K562 (cell line): ENCODE measurements around the gene NDUFC2. TPM values are rescaled to one million over a fixed set of nuclear protein-coding genes. Genes with fewer than 3 reads are reported as not detected.

ENCODE experiments used
- ARID4B ChIP-seq: sonication (generic); formaldehyde crosslinking; IDR thresholded peaks from 2 replicates; pipeline ENCODE4 v1.8.0; 2022; ENCODE audit warnings: mild to moderate bottlenecking, missing genetic modification reagents
- CC2D1A ChIP-seq: fragments of 450-650 bp; IDR thresholded peaks from 2 replicates; pipeline ENCODE4 v1.6.1; 2017; ENCODE audit warnings: mild to moderate bottlenecking
- DPF2 ChIP-seq: fragments of 450-650 bp; IDR thresholded peaks from 2 replicates; pipeline ENCODE4 v1.6.1; 2016
- FOXK1 ChIP-seq: sonication (generic); formaldehyde crosslinking; IDR thresholded peaks from 2 replicates; pipeline ENCODE4 v1.8.0; 2022; ENCODE audit warnings: missing genetic modification reagents, mild to moderate bottlenecking, borderline replicate concordance
- FOXK2 ChIP-seq, 2 experiments: fragments of 450-650 bp; IDR thresholded peaks in 1 of 2; conservative IDR thresholded peaks in 1 of 2; 2 replicates each; pipeline ENCODE4 v1.6.1; 2016; ENCODE audit warnings: low read depth in 2 of 2, mild to moderate bottlenecking in 1 of 2
- HDAC8 ChIP-seq: fragments of 450-650 bp; IDR thresholded peaks from 2 replicates; pipeline ENCODE4 v1.6.1; 2016; ENCODE audit warnings: mild to moderate bottlenecking, missing genetic modification characterization, moderate library complexity, missing compliant biosample characterization
- HES1 ChIP-seq: fragments of 450-650 bp; IDR thresholded peaks from 2 replicates; pipeline ENCODE4 v1.6.1; 2016; ENCODE audit warnings: low read depth, mild to moderate bottlenecking, moderate library complexity
- MCM2 ChIP-seq: fragments of 450-650 bp; IDR thresholded peaks from 2 replicates; pipeline ENCODE4 v1.6.1; 2017; ENCODE audit warnings: low read depth, mild to moderate bottlenecking
- MEIS2 ChIP-seq: fragments of 450-650 bp; IDR thresholded peaks from 2 replicates; pipeline ENCODE4 v1.6.1; 2014; ENCODE audit warnings: mild to moderate bottlenecking; ENCODE audit not compliant: partially characterized antibody
- MTA3 ChIP-seq: fragments of 450-650 bp; formaldehyde crosslinking; IDR thresholded peaks from 2 replicates; pipeline ENCODE4 v1.6.1; 2017; ENCODE audit warnings: mild to moderate bottlenecking, borderline replicate concordance
- NONO ChIP-seq, 2 experiments: fragments of 200-400 bp in 1 of 2; fragments of 450-650 bp in 1 of 2; formaldehyde crosslinking in 1 of 2; IDR thresholded peaks; 2 replicates each; pipeline ENCODE4 v1.6.1; 2017; ENCODE audit warnings: low read depth in 2 of 2, mild to moderate bottlenecking in 2 of 2, moderate library complexity in 2 of 2, low read length in 1 of 2
- NR2C2 ChIP-seq, 2 experiments: fragments of 200-800 bp in 1 of 2; sonication (Bioruptor generic) in 1 of 2; sonication (generic) in 1 of 2; formaldehyde crosslinking in 1 of 2; IDR thresholded peaks; 2 replicates each; pipeline versions ENCODE4 v1.6.1 to v1.8.0; 2016 to 2022; ENCODE audit warnings: mild to moderate bottlenecking in 1 of 2, missing compliant biosample characterization in 1 of 2, missing genetic modification characterization in 1 of 2, missing genetic modification reagents in 1 of 2
- NRF1 ChIP-seq, 2 experiments: fragments of 450-650 bp; IDR thresholded peaks in 1 of 2; conservative IDR thresholded peaks in 1 of 2; 2 replicates each; pipeline ENCODE4 v1.6.1; 2014; ENCODE audit warnings: mild to moderate bottlenecking in 2 of 2
- PML ChIP-seq: IDR thresholded peaks from 2 replicates; pipeline ENCODE4 v1.6.1; 2012; ENCODE audit warnings: low read length, inconsistent platforms
- RBM25 ChIP-seq: fragments of 200-400 bp; formaldehyde crosslinking; IDR thresholded peaks from 2 replicates; pipeline ENCODE4 v1.6.1; 2018; ENCODE audit warnings: low read length, low read depth, moderate library complexity; ENCODE audit not compliant: severe bottlenecking
- SP1 ChIP-seq: sonication (generic); formaldehyde crosslinking; IDR thresholded peaks from 2 replicates; pipeline ENCODE4 v1.8.1; 2022; ENCODE audit warnings: mild to moderate bottlenecking, missing genetic modification reagents
- SPI1 ChIP-seq: IDR thresholded peaks from 2 replicates; pipeline ENCODE4 v1.6.1; 2011; ENCODE audit warnings: low read depth, low read length, control low read depth, borderline replicate concordance
- TFAM ChIP-seq: fragments of 250-450 bp; sonication (Bioruptor Pico); conservative IDR thresholded peaks from 2 replicates; pipeline ENCODE4 v1.5.0; 2021; ENCODE audit warnings: mild to moderate bottlenecking, moderate library complexity
- ZFP36 ChIP-seq: fragments of 150-350 bp; IDR thresholded peaks from 2 replicates; pipeline ENCODE4 v1.6.1; 2018; ENCODE audit warnings: low read length, low read depth; ENCODE audit not compliant: partially characterized antibody
- ZNF696 ChIP-seq: fragments of 250-450 bp; sonication (Bioruptor Pico); conservative IDR thresholded peaks from 2 replicates; pipeline ENCODE4 v1.4.0; 2020; ENCODE audit warnings: mild to moderate bottlenecking, moderate library complexity
- polyA plus RNA-seq, 8 experiments: library from polyadenylated mRNA; depleted of rRNA in 4 of 8; stranded (reverse) in 5 of 8; unstranded in 3 of 8; fragments of >200 nt; fragmentation: Nextera tagmentation in 2 of 8; fragmentation: Illumina TruSeq in 1 of 8; extraction: Ambion mirVana in 2 of 8; extraction: Trizol in 1 of 8; gene quantifications; 2 replicates each; pipeline versions ENCODE4 v1.2.1 to v1.2.3, GENCODE V29; 2011 to 2014; ENCODE audit warnings: inconsistent platforms in 1 of 8, missing spikeins in 1 of 8
- total RNA-seq, 7 experiments: library from RNA; depleted of rRNA in 6 of 7; stranded (reverse); fragments of >200 nt in 6 of 7; fragmentation: Illumina TruSeq in 2 of 7; extraction: Trizol in 2 of 7; gene quantifications; 2 replicates each; pipeline versions ENCODE4 v1.2.1 to v1.2.3, GENCODE V29; 2011 to 2021; ENCODE audit warnings: low replicate concordance in 1 of 7
- TF ChIP-seq, protein P1 (sequence below): fragments of 450-650 bp; formaldehyde crosslinking; IDR thresholded peaks from 2 replicates; pipeline ENCODE4 v1.4.0; 2022; ENCODE audit warnings: mild to moderate bottlenecking, moderate library complexity
- TF ChIP-seq, protein P2 (sequence below): sonication (generic); formaldehyde crosslinking; IDR thresholded peaks from 2 replicates; pipeline ENCODE4 v1.9.0; 2022; ENCODE audit warnings: mild to moderate bottlenecking, missing genetic modification reagents

NDUFC2 gene
- total and polyA plus RNA-seq, 9 of the 15 experiments (the other 6 are each of a cell fraction or from before 2014, with no cell fraction given) = 168 to 1,119 (median 442) TPM

GRCh38 chr11:78040691-78041379 lies 38.8 kb downstream of the NDUFC2 start (continued):
- TF ChIP-seq ARID4B (no peak), SPI1 (no peak), NRF1 (conservative IDR thresholded peaks at IDR 0.05 in 1 of 2, IDR thresholded peaks at IDR 0.05 in 1 of 2) (0 out of 4 replicates have a peak, but pooled peaks have one; percentile 24 to 44), MEIS2 (no peak), MCM2 (no peak), MTA3 (peak; percentile 67; the same call in 1 of the 2 replicates), FOXK2 (conservative IDR thresholded peaks at IDR 0.05 in 1 of 2, IDR thresholded peaks at IDR 0.05 in 1 of 2; ENCODE audit: low read depth in 2 of 2) (no peak), NR2C2 (CRISPR knock-in tag; IDR thresholded peaks at IDR 0.05) (no peak), NR2C2 (tag; IDR thresholded peaks at IDR 0.05) (no peak), RBM25 (no peak), ZNF696 (no peak), DPF2 (peak; percentile 68), HES1 (no peak), SP1 (CRISPR knock-in tag) (no peak), TFAM (no peak), PML (no peak), CC2D1A (no peak), HDAC8 (tag) (peak; percentile 64; the same call in 1 of the 2 replicates), FOXK1 (CRISPR knock-in tag) (no peak), NONO (IDR thresholded peaks at IDR 0.05; ENCODE audit: low read depth in 2 of 2, low read length in 1 of 2) (no peak), ZFP36 (no peak)
- TF ChIP-seq, protein P1, sequence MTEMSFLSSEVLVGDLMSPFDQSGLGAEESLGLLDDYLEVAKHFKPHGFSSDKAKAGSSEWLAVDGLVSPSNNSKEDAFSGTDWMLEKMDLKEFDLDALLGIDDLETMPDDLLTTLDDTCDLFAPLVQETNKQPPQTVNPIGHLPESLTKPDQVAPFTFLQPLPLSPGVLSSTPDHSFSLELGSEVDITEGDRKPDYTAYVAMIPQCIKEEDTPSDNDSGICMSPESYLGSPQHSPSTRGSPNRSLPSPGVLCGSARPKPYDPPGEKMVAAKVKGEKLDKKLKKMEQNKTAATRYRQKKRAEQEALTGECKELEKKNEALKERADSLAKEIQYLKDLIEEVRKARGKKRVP = no peak
- TF ChIP-seq, protein P2, sequence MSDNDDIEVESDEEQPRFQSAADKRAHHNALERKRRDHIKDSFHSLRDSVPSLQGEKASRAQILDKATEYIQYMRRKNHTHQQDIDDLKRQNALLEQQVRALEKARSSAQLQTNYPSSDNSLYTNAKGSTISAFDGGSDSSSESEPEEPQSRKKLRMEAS = peak; percentile 43; the same call in 1 of the 2 replicates
